Raji (cell line): ENCODE data around the gene DMXL2.

Experiments
- POLR2A ChIP-seq: IDR thresholded peaks from 2 replicates; pipeline ENCODE4 v1.6.1; 2011; ENCODE audit warnings: low read depth, low read length, control low read depth; ENCODE audit not compliant: insufficient read depth

DMXL2 gene

DNA sequence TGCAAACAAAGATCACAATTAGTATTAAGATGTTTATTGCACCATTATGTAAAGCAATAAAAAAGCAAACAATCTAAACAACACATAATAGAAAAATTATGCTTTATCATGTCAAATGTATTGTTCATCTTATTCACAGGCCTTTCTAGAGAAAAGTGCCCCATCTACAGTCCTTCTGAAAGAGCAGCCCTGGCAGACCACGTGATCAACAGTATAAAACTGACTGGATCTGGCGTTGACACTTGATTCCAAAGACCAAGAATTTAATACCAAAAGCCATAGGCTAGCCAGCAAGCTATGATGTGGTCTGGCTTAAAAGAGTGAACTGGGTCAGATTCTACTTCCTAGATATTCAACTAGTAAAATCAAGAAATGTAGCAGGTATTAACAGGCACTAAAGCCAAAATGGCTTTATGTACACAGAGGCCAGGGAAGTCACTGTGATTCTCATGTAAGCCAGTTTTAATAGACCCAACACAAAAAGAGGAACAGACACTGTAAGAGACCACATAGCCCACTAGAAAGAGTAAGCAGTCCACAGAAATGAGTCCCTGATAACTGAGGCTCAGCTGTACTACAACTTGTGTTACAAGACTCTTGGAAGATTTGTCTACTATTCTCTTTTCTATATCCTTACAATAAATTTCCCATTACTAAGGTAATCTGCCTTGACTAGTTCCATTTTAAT, 32.5 kb downstream of the DMXL2 start:
- TF ChIP-seq POLR2A, result no peak

DNA sequence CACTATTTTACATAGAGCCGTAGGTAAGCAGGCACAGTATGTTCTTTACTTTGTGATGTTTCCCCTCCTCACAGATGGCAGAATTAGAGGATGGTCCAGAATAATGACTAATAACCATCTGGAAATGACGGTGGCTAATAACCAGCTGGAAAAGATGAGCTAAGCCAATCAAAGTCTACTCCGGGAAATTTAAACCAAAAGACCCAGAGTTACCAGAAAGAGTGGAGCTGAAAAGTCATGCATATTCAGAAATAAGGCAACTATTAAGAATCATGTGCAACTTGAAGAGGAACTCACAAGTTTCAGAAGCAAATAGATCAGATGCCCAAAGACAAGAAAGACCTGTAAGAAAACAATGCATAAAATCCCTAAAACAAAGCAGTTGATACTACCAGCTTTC, 33.6 kb downstream of the DMXL2 start:
- TF ChIP-seq POLR2A, result no peak

DNA sequence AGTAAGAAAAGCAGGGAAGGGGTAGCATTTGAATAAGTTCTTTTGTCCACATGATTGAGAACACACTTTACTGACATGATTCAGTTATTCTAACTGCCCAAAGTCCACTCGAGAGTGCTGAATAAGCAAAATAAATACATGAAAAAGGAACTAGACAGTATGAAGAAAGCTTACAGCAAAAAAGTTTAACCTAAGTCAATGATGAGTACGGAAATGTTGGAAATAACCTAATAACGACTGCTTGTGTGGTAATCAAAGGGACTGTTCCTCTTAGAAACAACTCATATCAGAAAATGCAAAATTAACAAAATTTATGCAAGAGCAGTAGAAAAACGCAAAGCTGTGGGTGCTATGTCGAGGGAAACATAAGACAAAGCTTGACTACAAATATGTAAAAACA, 36.6 kb downstream of the DMXL2 start:
- TF ChIP-seq POLR2A, result no peak

DNA sequence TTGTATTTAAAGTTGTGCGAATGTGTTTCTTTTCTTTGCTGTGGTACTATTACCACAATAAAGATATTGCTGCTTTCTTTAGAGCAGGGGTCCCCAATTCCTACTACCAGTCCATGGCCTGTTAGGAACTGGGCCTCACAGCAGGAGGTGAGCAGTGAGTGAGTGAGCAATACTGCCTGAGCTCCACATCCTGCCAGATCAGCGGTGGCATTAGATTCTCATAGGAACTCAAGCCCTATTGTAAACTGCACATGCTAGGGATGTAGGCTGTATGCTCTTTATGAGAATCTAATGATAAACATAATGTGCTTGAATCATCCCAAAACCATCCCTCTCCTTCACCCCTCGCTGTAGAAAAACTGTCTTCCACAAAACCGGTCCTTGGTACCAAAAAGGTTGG, 41.6 kb downstream of the DMXL2 start:
- no peak for TF ChIP-seq POLR2A

DNA sequence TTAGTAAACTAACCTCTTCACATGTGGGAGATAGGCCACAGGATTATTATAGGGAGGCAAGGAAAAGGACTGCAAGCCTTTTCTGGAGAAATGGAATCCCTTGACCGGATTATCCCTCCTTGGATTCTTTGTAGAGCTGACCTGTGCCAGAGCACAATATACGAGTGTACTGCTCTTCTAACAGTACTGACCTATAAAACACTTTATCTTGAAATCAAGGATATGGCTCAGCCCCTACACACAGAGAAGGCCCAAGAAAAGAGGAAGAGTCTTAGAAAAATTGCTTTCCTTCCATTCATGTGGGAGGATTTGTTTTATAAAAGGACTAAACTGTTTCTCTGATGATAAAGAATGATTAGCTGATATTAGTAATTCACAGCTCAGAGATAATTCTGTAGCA, 42.2 kb downstream of the DMXL2 start:
- TF ChIP-seq POLR2A, result no peak

DNA sequence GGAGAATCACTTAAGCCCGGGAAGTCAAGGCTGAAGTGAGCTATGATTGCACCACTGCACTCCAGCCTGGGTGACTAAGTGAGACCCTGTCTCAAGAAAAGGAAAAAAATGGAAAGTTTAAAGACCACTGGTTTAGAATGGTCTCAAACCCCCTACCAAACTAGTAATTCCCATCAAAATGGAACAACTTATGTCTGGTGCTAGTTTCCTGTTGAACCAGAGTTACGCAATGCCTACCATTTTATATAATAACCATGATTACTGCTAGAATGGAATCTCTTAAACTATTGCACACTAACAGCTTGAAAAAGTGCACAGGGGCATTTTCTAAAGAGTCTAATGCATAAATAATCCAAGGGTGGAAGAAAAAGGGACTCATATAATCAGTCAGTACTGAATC, 43.6 kb downstream of the DMXL2 start:
- no peak for TF ChIP-seq POLR2A

DNA sequence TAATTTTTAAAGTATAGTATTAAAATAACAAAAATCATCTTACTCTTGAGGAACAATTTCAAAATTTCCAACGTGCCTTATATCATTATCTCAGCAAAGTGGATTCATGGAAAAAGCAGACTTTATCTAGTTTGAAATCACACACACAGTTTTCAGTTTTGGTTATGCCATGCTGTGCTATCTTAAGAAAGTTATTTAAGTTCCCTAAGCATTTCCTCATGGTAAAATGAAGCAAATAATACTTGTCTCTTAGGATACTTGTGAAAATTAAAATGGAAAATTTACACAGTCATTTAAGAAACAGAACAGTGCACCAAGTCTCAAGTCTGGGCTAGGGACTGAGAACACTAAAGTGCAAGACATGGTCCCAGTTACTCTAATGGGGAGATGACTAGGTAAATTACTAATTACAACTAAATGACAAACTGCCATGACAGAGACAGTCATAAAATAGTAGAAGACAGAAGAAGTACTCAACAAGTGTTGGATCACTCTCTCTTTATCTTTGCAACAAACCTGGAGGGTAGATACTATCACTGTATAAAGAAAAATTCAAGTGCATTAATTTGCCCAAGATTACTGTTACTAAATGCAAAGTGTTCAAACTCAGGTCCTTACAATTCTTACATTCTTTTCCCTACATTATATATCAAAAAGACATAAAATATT, 44.8 kb downstream of the DMXL2 start:
- no peak for TF ChIP-seq POLR2A

DNA sequence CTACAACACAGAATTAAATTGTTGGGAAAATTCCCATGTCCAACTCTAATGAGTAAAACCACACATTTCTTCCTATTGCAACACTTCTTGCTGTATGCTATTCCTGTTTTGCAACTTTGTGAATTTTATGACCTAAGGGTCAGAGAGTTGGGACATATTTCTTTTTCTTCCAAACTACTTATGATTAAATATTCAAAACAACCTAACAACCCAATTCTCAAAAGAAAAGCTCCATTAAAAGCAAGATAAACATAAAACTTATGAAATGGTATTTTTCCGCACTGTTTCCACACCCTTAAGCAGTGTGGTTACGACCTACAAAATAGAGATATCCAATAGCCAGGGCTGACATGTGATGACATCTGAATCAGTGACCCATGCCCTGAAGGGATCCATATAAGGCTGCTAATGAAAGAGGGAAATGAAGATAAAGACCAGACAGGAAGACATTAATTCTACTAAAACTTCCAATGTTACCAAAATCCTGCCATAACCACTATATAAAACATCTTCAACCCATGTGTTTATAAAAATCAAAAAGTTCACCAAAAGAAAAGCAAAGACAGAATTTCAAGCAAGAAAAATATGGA, 45.6 kb downstream of the DMXL2 start:
- TF ChIP-seq POLR2A, result no peak

DNA sequence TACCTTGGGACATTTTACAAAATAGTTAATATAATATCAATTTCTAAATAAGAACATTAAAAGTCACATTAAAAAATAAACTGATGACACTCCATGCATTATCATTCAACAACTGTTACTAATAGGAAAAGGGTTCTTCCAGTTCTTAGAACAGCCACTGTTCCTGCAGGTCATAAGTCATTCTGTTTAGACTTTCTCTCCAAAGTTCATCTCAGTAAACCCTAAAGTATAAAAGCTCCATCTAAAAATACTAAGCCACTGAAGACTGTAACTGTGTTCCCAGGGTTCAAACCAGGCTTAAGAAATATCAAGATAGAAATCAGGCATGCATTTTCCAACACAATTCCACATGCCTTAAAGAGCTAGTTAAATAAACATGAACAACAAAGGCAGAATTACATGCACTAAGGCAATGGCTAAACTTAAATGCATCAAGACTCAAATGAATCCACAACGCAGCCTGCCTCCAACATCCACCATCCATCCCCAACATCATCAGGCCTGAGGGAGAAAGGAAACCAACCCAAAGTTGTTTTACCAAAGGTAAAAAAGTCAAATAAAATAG, 46.2 kb downstream of the DMXL2 start:
- TF ChIP-seq POLR2A, result no peak

DNA sequence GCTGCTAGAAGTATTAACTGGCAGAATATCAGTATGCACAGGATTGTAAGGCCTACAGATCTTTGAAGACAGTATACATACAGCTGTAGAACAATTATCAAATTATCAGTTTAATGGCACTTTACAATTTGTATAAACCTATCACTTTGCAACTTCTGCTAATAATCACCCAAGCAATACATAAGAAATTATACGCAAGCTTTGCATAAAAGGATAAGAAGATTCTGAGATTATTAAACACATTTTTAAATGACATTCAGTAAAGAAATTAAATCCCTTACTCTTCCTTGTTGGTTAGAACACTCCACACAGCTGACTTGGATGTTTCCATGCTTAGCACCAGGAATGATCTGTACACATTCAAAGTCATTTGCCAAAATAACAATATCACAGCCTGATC, 46.8 kb downstream of the DMXL2 start:
- no peak for TF ChIP-seq POLR2A

DNA sequence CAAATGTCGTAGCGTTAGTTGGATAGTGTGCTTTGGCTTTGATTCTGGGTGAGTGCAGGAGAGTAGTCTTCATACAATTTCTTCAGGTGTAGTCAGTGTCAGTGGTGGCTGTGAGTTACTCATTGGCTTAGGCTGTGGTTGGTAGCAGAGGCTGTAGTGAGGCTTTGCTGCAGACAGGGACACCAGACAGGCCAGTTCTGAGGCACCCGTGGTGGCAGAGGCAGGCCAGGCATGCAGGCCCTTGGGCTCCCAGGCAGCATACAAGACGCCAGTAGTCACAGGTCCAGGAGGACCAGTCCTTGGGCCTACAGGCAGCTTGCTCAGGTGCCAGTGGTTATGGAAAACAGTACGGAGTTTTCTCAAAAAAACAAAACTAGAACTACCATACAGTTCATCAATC, 61.3 kb downstream of the DMXL2 start:
- TF ChIP-seq POLR2A, result no peak

DNA sequence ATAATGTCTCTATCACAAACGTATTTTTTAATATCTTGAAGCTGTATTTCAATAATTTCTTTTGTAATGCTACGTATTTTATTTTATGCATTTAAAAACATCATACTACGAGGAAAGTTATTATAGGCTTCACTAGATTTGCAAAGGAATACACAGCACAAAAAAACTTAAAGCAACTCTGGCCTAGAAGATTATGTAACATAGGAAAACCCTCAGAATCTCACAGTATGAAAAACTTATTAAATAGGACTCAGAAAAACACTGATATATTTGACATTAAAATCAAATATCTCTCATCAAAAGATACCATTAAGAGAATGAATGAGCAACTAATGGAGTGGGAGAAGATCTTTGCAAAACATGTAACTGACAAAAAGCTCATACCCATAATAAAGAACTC, 63.7 kb downstream of the DMXL2 start:
- no peak for TF ChIP-seq POLR2A

DNA sequence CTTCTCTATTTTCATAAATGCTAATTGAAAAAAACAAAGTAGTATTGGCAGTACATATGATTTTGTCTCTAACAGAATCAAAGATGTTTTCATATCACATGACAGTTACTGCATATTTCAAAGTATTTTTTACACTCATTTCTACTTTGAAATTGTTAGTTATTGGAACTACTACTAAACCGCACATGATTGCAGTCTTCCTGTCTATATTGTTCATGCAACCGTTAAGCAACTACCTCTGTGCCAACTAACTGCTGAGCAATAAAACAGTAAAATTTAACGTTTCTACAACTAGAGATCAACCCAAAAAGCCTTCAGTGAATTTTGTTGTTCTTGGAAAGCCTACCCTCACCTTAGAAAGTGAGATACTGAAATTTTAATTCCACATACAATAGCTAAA, 64.2 kb downstream of the DMXL2 start:
- no peak for TF ChIP-seq POLR2A

DNA sequence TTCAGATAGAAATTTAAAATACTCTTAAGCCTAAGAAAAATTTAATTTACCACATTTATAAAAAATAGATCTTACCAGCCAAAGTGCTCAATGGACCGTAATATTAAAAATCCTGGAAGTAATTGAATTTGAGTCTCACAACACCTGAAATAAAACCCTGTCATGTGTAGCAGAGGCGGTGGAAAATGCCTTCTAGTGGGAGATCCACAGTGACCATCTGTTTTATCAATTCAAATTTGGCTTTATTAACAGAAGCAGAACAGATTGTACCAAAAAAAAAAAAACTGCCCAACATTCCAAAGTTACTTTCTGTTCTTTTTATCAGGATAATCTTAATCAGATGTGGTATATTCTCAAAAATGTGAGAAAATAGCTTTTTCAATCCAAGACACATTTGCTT, 71.7 kb downstream of the DMXL2 start:
- TF ChIP-seq POLR2A, result no peak

DNA sequence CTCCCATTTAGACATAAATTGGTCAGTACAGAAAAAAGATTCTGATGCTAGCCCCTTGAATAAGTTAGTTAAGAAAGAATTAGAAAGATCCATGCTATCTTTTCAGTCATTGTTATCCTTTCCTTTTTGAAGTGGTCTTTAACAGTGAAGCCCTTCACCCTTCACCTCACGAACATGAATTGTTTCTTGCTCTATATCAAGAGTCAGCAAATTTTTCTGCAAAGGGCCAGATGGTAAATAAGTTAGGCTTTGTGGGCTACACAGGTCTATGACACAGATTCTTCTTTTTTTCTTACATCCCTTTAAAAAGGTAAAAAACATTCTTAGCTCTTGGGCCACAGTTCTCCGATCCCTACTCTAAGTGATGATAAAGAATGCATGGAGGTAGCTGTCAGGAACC, 74.9 kb downstream of the DMXL2 start:
- no peak for TF ChIP-seq POLR2A

DNA sequence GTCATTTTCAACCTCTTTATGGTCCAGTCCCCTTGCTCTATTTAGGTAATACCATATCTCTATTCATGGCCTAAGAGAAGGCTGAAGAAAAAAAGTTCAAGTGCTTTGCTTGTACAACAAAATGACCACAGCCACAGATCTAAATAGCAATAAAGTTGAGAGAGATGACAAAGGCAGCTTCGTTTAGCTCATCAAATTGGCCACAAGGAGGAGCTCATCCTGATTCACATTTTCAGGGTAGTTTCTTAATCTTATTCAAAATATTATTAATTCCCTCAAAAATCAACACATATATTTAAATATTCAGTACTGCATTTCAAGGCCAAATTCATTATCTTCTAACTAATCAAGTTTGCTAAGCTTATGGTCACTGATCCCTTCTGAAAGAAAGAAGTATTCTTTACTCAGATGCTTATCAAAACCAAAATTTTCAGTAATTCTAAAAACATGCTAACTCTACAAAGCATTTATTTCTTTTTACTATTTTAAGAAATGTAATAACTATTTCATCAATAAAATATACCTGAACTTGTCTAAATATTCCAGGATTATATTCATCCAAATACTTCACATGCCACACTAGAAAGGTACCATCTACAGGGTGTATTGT, 85.5 kb downstream of the DMXL2 start:
- TF ChIP-seq POLR2A, result no peak

DNA sequence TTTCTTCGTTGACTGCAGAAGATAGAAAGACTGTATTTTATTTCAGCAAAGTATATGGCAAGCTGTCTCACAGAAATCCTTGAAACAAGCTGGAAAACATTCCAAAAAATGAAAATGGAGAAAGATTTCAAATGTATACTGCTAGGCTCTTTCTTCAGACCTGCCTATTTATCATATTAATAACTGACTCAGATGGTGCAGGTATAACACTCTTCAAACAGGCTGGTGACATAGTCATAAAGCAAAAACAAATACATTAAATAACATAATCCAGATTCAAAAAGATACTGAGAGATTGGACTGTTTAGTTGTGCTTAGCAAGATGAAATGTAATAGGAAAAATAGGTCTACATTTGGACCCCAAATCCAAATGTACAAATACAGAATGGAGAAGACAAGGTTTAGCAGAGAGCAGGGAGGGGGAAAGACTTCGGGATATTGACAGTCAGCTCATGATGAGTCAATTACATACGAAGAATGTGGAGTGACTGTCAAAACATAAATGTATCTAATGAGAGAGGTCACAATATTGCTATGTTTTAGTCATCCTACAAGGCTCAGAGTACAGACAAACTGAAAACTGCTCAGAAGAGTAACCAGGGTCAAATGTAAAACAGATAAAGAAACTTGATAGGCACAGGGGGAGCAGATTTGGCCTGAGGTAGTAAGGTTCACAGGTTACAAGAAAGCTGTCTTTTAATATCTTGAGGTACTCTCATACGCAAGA, 88.7 kb downstream of the DMXL2 start:
- TF ChIP-seq POLR2A, result no peak
